Activated naive CD8-positive, alpha-beta T cell (primary cell): ENCODE results near the gene NUDT19.

ENCODE experiments used
- H3K27ac Mint-ChIP-seq: one replicate; pipeline ENCODE4 v1.8.0; 2021; ENCODE audit warnings: mixed read lengths
- H3K27me3 Mint-ChIP-seq: one replicate; pipeline ENCODE4 v1.8.0; 2021; ENCODE audit warnings: mixed read lengths
- H3K36me3 Mint-ChIP-seq: one replicate; pipeline ENCODE4 v1.8.0; 2021; ENCODE audit warnings: mixed read lengths
- H3K4me1 Mint-ChIP-seq: one replicate; pipeline ENCODE4 v1.8.0; 2021; ENCODE audit warnings: low read depth, mixed read lengths
- H3K4me3 Mint-ChIP-seq: one replicate; pipeline ENCODE4 v1.8.0; 2021; ENCODE audit warnings: mild to moderate bottlenecking, mixed read lengths
- H3K9me3 Mint-ChIP-seq: one replicate; pipeline ENCODE4 v1.8.0; 2021; ENCODE audit warnings: low read depth, mixed read lengths

Gene NUDT19

DNA sequence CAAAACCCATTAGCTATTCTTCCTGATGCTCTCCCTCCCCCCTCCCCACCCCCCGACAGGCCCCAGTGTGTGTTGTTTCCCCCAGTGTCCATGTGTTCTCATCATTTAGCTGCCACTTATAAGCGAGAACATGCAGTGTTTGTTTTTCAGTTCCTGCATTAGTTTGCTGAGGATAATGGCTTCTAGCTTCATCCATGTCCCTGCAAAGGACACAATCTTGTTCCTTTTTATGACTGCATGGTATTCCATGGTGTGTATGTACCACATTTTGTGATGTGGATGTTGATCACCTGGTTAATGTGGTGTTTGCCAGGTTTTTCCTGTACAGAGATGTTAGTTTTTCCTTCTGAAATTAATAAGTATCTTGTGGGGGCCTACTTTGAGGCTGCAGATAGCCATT lies 59.4 kb downstream of the NUDT19 start:
- peaks cover 17% of the 10 kb centered on the region for H3K4me1 Mint-ChIP-seq
- H3K4me3 Mint-ChIP-seq: no peak overlapping the region
- H3K27me3 Mint-ChIP-seq: peaks cover 18% of the 10 kb centered on the region
- no peak overlapping the region for H3K27ac Mint-ChIP-seq
- no peaks in the 10 kb centered on the region for H3K36me3 Mint-ChIP-seq
- H3K9me3 Mint-ChIP-seq: no peaks in the 10 kb centered on the region

- H3K4me1 Mint-ChIP-seq: no peaks in the 10 kb centered on the region
- no peak overlapping the region for H3K4me3 Mint-ChIP-seq
- H3K27me3 Mint-ChIP-seq: peaks cover 15% of the 10 kb centered on the region
- no peak overlapping the region for H3K27ac Mint-ChIP-seq
- H3K9me3 Mint-ChIP-seq: no peaks in the 10 kb centered on the region
- peaks cover 3% of the 10 kb centered on the region for H3K36me3 Mint-ChIP-seq
Measured at GRCh38 chr19:32757189-32757588, 65.6 kb downstream of the NUDT19 start.
